GM12892 (cell line): Measurements from ENCODE around the gene PROSER3.

ENCODE experiments used
- POLR2A ChIP-seq: IDR thresholded peaks from 2 replicates; pipeline ENCODE4 v1.6.1; 2011; ENCODE audit warnings: low read depth, low read length, control low read depth
- POLR2AphosphoS5 ChIP-seq: IDR thresholded peaks from 2 replicates; pipeline ENCODE4 v1.6.1; 2011; ENCODE audit warnings: low read depth, low read length, control low read depth
- TAF1 ChIP-seq: IDR thresholded peaks from 2 replicates; pipeline ENCODE4 v1.6.1; 2011; ENCODE audit warnings: low read depth, mild to moderate bottlenecking, control low read depth, low read length, borderline replicate concordance

DNA sequence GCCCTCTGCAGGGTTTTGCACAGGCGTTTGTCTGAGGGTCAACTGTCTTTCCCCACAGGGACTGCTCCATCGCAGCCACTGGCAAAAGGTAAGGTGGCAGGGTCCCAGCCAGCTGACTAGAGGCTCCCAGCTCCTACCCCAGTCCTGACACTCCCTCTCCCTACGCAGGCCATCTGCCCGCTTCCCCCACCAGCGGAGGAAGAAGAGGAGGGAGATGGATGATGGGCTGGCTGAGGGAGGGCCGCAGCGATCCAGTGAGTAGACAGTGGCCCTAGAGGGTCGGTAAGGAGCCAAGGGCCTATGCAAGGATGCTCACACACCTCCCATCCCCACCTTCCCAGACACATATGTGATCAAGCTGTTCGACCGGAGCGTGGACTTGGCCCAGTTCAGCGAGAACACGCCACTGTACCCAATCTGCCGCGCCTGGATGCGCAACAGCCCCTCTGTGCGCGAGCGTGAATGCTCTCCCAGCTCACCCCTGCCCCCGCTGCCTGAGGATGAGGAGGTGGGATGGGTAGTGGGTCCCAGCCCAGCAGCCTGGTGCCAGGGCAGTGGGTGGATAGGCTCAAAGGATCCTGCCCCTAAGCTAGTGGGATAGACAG lies 5.1 kb upstream of the PROSER3 start:
- TF ChIP-seq POLR2A (no peak), POLR2AphosphoS5 (no peak), TAF1 (no peak)
